H1 (cell line): ENCODE measurements around the gene DEFB123. TPM values are rescaled to one million over a fixed set of nuclear protein-coding genes. Genes with fewer than 3 reads are reported as not detected.

Experiments
- BACH1 ChIP-seq: IDR thresholded peaks from 2 replicates; pipeline ENCODE4 v1.6.1; 2012; ENCODE audit warnings: low read length, improper control_type of control experiment
- CREB1 ChIP-seq: IDR thresholded peaks from 2 replicates; pipeline ENCODE4 v1.6.1; 2012; ENCODE audit warnings: inconsistent platforms
- FOSL1 ChIP-seq: IDR thresholded peaks from 2 replicates; pipeline ENCODE4 v1.6.1; 2011; ENCODE audit warnings: mild to moderate bottlenecking, low read depth, low read length, moderate library complexity; ENCODE audit not compliant: insufficient read depth
- NANOG ChIP-seq: IDR thresholded peaks from 2 replicates; pipeline ENCODE4 v1.6.1; 2011; ENCODE audit warnings: low read length, low read depth, mild to moderate bottlenecking, inconsistent platforms; ENCODE audit not compliant: insufficient read depth, poor library complexity, severe bottlenecking
- POLR2A ChIP-seq, 2 experiments: IDR thresholded peaks; 1 replicate in 1 of 2; 2 replicates in 1 of 2; pipeline ENCODE4 v1.6.1; 2011; ENCODE audit warnings: low read depth in 2 of 2, low read length in 2 of 2, mild to moderate bottlenecking in 2 of 2; ENCODE audit errors: control extremely low read depth in 1 of 2
- RXRA ChIP-seq: IDR thresholded peaks from 2 replicates; pipeline ENCODE4 v1.6.1; 2011; ENCODE audit warnings: low read depth, mild to moderate bottlenecking, low read length, moderate library complexity; ENCODE audit not compliant: insufficient read depth
- SP2 ChIP-seq: IDR thresholded peaks from 2 replicates; pipeline ENCODE4 v1.6.1; 2012; ENCODE audit warnings: mild to moderate bottlenecking, low read length, inconsistent platforms
- SRF ChIP-seq: IDR thresholded peaks from 2 replicates; pipeline ENCODE4 v1.6.1; 2011; ENCODE audit warnings: mild to moderate bottlenecking, low read depth, low read length, moderate library complexity
- YY1 ChIP-seq: IDR thresholded peaks from 2 replicates; pipeline ENCODE4 v1.6.1; 2011; ENCODE audit warnings: low read depth, mild to moderate bottlenecking, low read length
- polyA plus RNA-seq, 7 experiments: library from polyadenylated mRNA; depleted of rRNA in 3 of 7; stranded (reverse) in 5 of 7; unstranded in 2 of 7; fragments of >200 nt in 5 of 7; fragments of 200-250 nt in 2 of 7; gene quantifications; 1 replicate in 5 of 7; 2 replicates in 1 of 7; 4 replicates in 1 of 7; pipeline versions ENCODE4 v1.2.1 to v1.2.3, GENCODE V29; 2011 to 2013; ENCODE audit warnings: missing spikeins in 2 of 7, mixed read lengths in 2 of 7
- total RNA-seq: library from RNA; stranded (reverse); fragmentation: NEBNext Ultra II Directional; extraction: Animal tissue kit (Norgen Biotek cat#: 25700); gene quantifications from 2 replicates; pipeline ENCODE4 v1.2.1, GENCODE V29; 2021
- TF ChIP-seq, protein P1 (sequence below): fragments of 300-600 bp; sonication (generic); IDR thresholded peaks from 2 replicates; pipeline ENCODE4 v1.7.1; 2012; ENCODE audit warnings: low read length, moderate library complexity, mild to moderate bottlenecking, inconsistent platforms; ENCODE audit not compliant: insufficient replicate concordance
- TF ChIP-seq, protein P2 (sequence below): IDR thresholded peaks from 2 replicates; pipeline ENCODE4 v1.6.1; 2011; ENCODE audit warnings: low read length, improper control_type of control experiment

DEFB123 gene
- total and polyA plus RNA-seq, 2 of the 8 experiments (the other 6 are each of a cell fraction or from before 2014, with no cell fraction given), result not detected

DNA sequence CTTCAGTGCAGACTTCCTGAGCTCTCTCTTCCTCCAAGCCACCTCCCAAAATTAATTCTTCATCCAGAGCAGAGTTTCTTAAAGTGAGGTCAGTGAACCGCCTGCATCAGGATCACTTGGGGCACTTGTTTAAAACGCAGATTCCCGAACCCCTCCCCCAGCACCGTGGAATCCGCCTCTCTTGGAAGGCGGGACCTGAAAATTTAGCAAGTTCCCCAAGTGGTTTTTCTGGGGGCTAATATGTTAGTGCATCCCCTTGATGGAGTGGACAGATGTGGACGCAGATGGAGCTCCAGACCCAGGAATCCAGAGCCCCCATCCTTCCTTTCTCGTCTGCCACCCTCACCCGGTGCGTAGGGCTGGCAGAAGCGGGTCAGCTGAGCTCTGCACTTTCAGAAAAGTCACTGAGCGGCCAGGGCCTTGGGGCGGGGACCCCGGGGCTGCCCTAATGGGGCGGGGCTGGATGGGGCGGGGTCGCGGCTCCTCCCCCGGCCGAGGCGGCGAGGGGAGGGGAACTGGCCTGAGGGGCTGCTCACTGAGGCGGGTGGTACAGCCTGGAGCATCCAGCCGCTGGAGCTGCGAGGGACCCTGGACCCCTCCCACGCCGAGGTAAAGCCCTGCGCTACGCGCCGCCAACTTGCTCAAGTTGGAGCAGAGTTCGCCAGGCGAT is 34.5 kb downstream of the DEFB123 start, which contains the start of the genes DEFB124 and REM1 (continued):
- TF ChIP-seq, protein P1, sequence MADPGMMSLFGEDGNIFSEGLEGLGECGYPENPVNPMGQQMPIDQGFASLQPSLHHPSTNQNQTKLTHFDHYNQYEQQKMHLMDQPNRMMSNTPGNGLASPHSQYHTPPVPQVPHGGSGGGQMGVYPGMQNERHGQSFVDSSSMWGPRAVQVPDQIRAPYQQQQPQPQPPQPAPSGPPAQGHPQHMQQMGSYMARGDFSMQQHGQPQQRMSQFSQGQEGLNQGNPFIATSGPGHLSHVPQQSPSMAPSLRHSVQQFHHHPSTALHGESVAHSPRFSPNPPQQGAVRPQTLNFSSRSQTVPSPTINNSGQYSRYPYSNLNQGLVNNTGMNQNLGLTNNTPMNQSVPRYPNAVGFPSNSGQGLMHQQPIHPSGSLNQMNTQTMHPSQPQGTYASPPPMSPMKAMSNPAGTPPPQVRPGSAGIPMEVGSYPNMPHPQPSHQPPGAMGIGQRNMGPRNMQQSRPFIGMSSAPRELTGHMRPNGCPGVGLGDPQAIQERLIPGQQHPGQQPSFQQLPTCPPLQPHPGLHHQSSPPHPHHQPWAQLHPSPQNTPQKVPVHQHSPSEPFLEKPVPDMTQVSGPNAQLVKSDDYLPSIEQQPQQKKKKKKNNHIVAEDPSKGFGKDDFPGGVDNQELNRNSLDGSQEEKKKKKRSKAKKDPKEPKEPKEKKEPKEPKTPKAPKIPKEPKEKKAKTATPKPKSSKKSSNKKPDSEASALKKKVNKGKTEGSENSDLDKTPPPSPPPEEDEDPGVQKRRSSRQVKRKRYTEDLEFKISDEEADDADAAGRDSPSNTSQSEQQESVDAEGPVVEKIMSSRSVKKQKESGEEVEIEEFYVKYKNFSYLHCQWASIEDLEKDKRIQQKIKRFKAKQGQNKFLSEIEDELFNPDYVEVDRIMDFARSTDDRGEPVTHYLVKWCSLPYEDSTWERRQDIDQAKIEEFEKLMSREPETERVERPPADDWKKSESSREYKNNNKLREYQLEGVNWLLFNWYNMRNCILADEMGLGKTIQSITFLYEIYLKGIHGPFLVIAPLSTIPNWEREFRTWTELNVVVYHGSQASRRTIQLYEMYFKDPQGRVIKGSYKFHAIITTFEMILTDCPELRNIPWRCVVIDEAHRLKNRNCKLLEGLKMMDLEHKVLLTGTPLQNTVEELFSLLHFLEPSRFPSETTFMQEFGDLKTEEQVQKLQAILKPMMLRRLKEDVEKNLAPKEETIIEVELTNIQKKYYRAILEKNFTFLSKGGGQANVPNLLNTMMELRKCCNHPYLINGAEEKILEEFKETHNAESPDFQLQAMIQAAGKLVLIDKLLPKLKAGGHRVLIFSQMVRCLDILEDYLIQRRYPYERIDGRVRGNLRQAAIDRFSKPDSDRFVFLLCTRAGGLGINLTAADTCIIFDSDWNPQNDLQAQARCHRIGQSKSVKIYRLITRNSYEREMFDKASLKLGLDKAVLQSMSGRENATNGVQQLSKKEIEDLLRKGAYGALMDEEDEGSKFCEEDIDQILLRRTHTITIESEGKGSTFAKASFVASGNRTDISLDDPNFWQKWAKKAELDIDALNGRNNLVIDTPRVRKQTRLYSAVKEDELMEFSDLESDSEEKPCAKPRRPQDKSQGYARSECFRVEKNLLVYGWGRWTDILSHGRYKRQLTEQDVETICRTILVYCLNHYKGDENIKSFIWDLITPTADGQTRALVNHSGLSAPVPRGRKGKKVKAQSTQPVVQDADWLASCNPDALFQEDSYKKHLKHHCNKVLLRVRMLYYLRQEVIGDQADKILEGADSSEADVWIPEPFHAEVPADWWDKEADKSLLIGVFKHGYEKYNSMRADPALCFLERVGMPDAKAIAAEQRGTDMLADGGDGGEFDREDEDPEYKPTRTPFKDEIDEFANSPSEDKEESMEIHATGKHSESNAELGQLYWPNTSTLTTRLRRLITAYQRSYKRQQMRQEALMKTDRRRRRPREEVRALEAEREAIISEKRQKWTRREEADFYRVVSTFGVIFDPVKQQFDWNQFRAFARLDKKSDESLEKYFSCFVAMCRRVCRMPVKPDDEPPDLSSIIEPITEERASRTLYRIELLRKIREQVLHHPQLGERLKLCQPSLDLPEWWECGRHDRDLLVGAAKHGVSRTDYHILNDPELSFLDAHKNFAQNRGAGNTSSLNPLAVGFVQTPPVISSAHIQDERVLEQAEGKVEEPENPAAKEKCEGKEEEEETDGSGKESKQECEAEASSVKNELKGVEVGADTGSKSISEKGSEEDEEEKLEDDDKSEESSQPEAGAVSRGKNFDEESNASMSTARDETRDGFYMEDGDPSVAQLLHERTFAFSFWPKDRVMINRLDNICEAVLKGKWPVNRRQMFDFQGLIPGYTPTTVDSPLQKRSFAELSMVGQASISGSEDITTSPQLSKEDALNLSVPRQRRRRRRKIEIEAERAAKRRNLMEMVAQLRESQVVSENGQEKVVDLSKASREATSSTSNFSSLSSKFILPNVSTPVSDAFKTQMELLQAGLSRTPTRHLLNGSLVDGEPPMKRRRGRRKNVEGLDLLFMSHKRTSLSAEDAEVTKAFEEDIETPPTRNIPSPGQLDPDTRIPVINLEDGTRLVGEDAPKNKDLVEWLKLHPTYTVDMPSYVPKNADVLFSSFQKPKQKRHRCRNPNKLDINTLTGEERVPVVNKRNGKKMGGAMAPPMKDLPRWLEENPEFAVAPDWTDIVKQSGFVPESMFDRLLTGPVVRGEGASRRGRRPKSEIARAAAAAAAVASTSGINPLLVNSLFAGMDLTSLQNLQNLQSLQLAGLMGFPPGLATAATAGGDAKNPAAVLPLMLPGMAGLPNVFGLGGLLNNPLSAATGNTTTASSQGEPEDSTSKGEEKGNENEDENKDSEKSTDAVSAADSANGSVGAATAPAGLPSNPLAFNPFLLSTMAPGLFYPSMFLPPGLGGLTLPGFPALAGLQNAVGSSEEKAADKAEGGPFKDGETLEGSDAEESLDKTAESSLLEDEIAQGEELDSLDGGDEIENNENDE, result no peak
- TF ChIP-seq YY1, result no peak
- TF ChIP-seq SP2, result no peak
- TF ChIP-seq FOSL1, result no peak
- no peak for TF ChIP-seq CREB1
- TF ChIP-seq POLR2A (IDR thresholded peaks at IDR 0.05; ENCODE audit: control extremely low read depth in 1 of 2, low read depth in 2 of 2, low read length in 2 of 2), result no peak
- no peak for TF ChIP-seq SRF
- TF ChIP-seq NANOG, result no peak
- TF ChIP-seq, protein P2, sequence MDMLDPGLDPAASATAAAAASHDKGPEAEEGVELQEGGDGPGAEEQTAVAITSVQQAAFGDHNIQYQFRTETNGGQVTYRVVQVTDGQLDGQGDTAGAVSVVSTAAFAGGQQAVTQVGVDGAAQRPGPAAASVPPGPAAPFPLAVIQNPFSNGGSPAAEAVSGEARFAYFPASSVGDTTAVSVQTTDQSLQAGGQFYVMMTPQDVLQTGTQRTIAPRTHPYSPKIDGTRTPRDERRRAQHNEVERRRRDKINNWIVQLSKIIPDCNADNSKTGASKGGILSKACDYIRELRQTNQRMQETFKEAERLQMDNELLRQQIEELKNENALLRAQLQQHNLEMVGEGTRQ, result no peak
- TF ChIP-seq RXRA, result no peak
- no peak for TF ChIP-seq BACH1
